HG03097 (cell line): ENCODE data around the gene RNF141.

Experiments
- ATAC-seq: cut with Tn5 transposase; IDR thresholded peaks from one replicate; pipeline ENCODE4 v1.9.1; 2021; ENCODE audit not compliant: unreplicated experiment, low FRiP score

Gene RNF141, protein sequence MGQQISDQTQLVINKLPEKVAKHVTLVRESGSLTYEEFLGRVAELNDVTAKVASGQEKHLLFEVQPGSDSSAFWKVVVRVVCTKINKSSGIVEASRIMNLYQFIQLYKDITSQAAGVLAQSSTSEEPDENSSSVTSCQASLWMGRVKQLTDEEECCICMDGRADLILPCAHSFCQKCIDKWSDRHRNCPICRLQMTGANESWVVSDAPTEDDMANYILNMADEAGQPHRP

DNA sequence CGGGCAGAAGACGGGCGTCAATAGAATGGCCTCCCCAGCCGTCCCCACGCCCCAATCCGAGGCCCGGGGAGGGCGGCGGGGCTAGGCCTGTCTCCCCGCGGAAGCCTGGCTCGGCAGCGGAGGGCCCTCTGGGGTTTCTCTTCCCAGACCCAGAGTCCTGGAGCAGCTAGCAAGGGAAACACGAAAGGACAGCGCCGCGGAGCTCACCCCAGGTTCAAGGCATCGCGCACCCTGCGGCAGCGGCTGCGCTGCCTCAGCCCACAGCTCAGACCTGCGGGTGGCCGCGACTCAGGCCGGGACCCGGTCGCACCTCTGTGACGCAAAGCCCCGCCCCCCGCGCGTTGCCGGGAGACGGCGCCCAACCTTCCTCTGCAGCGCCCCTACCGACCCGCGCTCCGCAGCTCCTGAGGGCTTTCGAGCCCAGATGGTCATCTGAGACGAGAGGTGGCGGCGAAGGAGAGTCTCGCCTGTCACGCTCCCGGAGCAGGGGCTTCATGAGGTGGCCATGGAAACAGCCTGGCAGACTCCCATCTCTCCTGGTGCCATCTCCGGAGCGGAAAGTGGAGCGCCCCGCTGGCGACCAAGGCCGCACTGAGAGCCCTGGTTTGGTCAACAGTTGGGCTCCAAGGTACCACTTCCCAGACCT is at the start of gene RNF141:
Gene RNF141, minus strand, starts transcription at position 273 of the 646 bp plus-strand sequence. CDS start 7,029 bp downstream, outside the sequence.
- ATAC-seq, result peak; percentile 98

DNA sequence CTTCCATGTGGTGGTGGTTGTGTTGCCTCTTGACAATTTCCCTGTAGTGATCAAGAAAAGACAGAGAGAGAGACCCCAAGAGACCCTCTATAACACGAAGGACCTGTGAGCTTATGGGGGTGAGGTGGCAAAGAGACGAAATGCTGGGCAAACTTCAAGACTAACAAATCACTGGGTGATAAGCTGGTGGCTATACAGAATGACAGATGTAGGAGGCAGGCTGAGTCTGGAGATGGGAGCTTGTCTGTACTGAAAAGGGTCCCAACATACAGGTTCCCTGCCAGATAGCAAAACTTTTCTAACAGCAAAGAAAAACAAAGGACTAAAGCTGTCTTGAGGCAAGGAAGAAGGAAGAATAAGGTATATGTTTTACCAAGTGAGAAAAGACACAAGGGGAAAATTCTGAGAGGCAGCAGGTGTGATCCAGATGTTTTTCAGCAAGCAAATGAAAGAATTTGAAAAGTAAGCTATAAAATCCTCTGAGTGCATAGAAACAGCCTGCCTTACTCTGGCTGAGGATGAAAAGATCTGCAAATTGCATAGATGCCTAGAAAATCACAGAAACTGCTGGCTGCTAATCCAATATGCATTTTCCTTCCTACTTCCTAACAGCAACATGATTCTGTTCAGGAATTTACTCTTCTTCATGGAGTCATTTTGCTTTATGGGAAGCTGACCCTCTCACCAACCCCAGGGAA is 49.4 kb upstream of the RNF141 start:
- no peak for ATAC-seq

DNA sequence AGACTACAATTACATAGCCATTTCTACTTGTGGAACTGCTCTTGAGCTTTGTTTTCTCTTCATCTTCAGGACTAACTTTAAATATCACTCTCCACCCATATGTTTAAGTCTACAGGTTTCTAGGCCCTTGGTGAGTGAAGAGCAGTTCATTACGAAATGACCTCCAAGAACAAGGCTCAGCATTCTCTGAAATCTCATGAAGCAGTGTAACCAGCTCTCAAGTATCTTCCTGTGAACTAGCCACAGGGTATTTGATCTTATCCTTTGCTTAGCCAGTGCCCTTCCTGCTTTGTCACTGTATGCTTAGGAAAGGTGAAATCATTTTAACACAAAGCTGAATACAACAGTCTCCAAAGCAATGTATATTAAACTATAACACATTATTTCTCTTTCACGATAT is 47.9 kb upstream of the RNF141 start:
- no peak for ATAC-seq

DNA sequence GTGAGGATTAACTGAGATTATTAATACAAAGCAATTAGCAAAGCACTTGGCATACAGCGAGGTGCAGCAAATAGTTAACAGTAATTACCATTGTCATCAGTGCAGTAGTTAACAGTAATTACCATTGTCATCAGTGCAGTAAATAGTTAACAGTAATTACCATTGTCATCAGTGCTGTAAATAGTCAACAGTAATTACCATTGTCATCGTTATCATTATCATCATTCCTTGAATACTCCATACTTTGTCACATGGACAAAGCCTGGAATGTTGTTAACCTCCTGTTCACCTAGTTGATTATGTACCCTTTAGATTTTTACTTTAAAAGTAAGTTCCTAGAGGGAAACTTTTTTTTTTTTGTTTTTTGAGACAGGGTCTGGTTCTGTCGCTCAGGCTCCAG is 47.0 kb upstream of the RNF141 start:
- ATAC-seq, result no peak

DNA sequence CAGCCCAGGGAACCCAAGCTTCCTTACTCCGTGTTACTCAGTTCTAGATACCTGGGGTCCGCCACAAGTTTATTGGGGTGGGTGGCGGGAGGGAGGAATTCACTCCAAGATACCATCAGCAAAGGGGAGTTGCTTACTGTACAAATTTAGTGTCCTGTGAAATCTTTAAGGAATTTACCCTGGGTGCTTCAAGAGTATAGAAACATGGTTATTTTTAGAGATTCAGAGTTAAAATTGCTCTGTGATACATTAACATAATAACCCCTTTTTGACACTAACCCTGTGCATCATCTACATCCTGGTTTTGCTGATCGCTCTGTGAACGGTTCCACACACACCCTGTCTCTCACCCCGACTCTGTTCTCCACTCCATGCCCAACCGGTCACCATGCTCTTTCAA is 46.4 kb upstream of the RNF141 start:
- ATAC-seq, result no peak

DNA sequence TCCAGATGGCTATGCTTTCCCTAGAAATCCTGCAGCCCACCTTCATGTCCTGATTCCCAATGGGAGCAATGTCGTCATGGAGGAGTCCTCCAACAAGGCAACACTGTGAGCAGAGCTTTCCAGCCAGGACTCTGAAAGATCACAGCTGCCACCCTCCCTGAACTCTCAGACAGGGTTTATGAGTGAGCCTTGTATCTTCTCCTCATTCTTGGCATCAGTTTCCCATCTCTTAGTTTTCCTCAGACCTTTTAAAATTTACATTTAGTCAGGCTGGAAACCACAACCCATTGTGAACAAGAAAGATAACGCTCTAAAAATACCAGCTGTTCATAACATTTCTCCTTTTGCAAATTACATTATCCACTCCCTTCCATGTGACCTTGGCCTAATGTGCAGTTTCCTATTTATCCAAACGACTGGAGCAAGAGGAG is 43.1 kb upstream of the RNF141 start:
- ATAC-seq, result no peak

DNA sequence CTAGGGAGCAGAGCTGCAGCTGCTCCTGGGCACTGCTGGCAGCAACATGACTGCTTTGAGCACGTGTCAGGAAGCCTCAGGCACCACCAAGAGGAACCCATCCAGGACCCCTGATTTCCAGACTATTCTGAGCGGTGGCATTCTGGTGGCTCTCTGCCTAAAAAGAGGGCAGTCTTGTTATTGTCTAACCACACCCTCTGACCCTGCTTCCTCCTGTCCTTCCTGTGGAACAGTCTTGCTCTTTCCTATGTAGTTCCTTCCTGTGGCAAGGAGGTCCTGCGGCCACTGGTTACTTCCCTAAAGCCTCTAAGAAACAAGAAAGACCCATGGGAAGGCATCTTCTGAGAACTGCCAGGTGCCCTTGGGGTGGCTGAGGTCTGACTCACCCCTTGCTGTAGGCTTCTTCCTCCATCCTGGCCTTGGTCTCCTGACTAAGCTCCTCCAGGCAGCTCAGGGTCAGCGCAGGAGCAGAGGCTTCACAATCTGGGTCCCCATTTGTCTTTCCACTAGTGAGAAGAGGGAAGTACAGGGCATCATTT is 40.6 kb upstream of the RNF141 start:
- no peak for ATAC-seq

DNA sequence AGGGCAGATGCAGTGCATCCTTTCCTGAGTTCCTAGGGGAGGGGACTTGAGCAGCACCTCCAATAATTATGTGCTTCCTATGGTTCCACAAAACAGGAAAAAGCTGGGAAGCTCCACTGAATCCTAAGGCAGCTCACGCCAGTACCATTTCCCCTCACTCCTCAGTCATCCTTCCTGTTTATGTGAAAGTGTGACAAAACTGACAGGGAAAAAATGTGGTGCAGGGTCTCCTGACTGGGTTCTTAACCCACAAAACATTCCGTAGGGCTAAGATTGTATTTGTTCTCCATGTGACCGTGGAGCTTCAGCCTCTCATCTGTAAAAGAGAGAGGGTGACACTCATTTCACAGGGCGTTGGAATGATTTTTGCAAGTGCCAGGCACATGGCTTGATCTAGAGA is 39.6 kb upstream of the RNF141 start:
- ATAC-seq, result no peak

DNA sequence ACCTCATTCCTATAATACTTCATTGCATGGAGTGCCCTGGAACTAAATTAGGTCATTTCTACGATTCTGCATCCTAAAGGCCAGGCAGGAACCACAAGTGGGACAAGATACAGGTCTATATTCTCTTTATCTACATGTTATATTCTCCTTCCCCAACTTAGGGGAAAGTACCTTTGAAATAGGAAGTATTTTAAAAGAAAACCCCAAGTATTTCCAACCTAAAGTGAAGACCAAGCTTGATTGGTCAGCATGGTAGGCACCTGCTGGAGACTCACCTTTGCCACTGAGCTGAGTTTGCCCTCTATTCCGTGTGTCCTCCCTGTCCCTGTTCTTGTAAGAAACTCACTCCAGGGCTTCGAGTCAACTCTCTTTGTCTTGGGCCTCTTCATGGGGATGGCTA is 38.7 kb upstream of the RNF141 start:
- ATAC-seq, result no peak

DNA sequence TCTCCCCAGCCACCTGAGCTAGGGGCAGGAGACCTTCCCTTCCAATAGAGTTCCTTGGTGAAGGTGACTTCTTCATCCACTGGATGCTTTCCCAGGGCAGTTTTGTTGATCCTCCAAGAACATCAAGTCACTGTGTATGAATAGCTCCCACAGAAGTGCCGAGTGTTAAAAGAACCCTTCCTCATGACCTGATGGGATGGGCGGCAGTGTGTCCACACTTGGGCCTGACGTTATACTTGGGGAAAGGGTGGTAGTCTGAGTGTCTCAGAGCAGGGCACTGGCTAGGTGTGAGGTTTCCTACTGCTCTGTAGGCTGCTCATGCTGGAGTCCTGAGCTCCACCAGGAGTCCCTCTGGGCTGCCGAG is 35.0 kb upstream of the RNF141 start:
- no peak for ATAC-seq

DNA sequence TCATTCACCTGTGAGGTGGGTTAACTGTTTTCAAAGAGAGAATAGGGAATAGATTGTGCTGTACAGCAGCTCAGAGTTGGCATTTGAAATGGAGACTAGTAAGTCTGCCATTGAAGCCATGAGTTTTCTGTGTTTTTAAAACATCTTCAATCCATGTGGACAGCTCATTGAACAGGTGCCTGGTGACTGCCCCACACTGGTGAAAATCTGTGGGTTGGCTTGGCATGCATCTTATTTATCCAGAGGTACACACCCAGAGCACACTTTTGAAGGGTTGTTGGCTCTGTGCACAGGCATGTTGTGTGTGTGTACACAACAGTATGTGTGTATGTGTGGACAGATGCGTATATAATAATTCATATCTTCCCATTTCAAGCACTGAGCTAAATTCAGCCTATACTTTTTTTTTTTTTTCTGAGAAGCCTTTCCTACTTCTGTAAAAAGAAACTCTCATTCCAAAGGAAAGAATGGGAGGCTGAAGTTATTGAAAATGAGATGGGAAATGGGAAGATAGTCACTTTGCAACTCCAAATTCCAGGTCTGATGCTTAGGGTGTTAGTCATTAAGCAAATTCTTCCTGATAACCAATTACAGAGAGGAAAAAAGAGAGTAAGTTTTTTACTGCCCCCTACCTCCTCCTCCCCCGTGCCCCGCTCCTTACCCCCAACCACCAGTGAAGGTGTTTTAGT is 34.5 kb upstream of the RNF141 start:
- ATAC-seq, result no peak

DNA sequence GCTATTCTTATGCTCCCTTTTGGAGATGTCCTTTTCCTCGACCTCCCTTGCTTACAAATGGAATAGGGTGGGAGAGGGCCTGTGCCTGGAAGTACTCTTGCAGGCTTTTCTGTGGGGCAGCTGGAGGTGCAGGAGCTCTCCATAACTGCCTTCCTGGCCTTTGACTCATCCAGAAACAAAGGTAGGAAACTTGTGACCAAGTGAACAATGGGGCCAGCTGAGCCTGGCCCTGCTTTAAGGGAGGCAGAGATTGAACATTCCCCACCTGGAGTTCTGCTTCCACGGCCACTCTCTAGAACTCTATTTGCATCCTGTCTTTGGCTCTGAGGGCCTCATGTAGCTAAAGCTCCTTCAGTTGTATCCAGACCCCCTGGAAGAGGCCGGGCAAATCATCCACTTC is 32.6 kb upstream of the RNF141 start:
- ATAC-seq, result no peak

DNA sequence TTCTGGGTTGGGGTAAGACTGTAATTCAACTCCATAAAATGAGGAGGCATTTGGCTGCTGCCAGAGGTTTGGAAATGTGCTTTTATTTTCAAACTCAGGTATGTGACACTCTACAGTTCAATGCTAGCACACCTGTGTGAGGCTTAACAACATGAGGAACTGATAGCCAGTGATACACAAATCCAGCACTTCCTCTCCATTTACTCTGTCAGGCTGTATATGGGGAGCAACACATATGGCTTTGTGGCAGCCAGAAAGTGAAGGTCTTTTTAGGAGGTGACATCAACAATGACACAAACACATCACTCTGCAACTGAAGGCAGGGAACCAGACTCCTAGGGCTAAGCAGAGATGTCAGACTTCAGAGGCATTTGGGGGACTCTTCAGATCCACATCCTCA is 32.0 kb upstream of the RNF141 start:
- no peak for ATAC-seq

DNA sequence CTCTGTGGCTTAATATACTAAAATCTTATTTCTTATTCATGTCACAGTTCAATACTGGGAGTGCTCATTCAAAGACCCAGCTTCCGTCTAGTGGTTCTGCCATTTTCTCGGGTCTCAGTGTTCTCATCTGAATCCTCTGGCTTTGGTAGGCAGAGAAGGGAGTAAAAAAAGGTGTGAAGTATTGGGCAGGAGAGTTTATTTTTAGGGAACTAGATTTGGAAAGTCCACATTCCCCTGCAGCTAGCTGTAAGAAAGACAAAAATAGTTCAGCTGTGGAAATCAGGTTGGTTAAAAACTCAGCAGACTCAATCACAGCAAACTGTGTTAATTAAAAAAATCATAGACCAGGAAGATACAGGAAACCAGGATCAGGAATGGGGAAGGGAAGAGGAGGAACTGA is 31.5 kb upstream of the RNF141 start:
- ATAC-seq, result no peak

DNA sequence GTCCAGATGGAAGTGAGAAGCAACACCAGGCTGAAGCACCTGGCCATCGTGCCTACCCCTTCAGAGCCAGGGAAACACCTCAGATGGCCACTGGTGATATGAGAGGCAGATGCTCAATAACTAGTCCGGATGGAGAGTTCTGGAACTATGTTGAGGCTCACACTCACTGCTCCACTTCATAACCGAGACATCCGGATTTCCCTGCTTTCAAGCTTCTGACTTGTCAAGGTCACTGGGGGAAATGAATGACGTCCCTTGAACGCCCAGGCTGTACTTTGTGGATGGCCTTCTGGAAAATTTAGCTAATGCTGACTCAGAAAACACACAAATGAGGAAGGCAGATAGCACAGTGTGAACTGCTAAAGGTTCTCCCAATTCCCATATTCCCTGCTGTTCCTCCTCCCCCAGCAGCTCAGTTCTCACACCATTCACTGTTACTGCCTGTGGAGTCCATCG is 27.5 kb upstream of the RNF141 start, which contains the start of gene LYVE1:
Gene LYVE1, minus strand, starts transcription at position 180 of the 456 bp plus-strand sequence. Its CDS starts 133 bp downstream, at position 47.
- ATAC-seq, result no peak

DNA sequence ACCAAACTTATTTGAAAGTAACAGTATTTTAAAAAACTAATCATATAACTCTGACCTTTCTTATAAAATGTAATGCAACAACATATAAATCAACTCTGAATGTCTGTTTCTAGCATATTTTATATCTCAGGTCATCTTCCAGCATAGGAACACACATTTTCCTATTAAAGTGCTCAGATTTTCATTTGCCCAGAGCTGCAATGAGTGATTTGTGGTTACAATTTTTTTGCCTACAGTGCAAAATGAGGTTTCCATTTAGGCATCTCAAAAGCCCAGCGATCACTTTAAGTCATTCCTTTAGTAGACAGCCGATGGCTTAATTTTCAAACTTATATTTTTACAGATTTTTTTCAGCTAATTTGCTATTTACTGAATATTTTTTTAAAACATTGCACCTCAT is 26.5 kb upstream of the RNF141 start:
- ATAC-seq, result no peak

DNA sequence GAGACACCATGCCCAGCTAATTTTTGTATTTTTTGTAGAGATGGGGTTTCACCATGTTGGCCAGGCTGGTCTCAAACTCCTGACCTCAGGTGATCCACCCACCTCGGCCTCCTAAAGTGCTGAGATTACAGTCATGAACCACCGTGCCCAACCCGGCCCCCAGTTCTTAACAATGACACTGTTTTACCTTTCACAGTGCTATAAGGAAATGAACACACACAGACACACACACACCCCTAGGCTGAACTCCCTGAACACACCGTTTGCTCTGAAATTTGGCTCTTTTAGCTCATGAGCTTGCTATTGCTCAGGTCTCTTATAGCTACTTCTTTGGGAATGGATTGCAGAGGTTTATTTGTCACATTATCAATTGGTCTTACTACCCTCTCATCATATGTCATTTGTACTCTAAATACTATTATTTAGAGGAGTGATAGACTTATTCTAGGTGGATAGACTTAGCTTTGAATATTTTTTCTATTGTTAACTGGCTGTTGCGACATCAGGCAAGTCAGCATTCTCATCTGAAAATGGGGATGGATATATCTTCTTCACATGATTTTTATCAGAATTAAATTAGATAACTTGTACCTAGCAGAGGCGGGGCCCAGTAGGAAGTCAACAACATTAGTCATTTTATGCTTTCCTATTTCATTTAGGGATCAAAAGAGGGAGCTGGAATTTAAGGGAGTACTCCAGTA is 25.4 kb upstream of the RNF141 start:
- ATAC-seq, result no peak

DNA sequence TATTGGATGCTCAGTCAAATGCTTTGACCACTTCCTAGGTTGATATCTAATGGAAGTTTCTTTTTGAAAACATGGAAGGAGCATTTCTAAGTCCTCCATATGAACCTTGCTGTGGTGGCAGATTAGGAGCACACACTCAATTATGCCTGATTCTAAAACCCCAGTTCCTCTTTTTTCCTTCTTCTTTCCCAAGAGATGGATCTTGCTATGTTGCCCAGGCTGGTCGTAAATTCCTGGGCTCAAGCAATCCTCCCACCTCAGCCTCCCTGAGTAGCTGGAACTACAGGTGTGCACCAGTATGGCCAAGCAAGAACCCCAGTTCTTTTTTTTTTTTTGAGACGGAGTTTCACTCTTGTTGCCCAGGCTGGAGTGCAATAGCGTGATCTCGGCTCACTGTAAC is 24.5 kb upstream of the RNF141 start:
- no peak for ATAC-seq

DNA sequence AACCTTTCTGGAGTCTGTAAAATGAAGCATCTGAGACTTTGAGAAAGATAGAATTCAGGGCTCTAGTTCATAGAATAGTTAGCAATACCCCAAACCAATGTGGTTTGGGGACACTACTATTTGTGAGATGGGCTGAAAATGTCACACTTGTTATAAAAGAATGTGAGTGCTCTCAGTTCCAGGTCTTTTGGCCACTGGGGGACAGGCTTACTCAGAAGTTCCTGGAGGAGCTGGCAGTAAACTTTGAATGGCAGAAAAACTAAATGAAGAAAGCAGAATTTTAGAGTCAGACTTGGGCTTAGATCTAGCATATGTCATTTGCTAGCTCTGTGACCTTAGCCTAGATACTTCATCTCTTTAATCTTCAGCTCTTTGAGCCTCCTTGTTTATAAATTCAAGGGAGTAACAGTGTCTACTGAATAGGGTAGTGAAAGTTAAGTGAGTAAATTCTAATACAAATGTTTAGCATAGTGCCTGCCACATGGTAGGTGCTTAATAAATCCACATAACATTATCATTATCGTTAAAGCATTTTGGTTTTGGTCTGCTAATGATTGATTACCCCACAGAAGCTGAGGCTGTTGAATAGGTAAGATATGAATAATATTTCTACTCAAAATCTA is 23.8 kb upstream of the RNF141 start:
- no peak for ATAC-seq

DNA sequence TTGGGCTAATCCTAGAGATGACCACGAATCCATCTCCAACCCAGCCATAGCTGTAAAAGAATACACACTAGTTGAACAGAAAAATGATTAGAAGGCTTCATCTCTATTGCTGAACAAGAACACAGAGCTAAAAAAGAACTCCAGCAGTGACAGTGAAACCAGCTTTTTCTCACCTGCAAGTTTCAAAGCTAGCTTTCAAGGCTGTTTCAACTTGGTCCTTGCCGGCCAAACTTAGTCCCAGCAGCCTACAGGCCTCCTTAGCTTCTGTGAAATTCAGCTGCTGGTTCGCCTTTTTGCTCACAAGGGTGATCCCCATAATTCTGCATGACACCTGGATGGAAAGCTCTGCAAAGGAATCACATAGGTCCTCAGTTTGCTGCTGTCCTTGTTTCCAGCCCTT is 23.0 kb upstream of the RNF141 start:
- ATAC-seq, result no peak
